HG02840 (cell line): ENCODE results near the gene PCDHGB3.
"Not testable (repeated sequence)": the region's sequence is repeated elsewhere in the genome, so short reads cannot be mapped to it uniquely, and the experiment has no call there.

Source experiments
- ATAC-seq: cut with Tn5 transposase; IDR thresholded peaks from one replicate; pipeline ENCODE4 v1.9.1; 2021; ENCODE audit warnings: mild to moderate bottlenecking, moderate library complexity, moderate number of reproducible peaks; ENCODE audit not compliant: unreplicated experiment, low FRiP score

The PCDHGB3 gene

DNA sequence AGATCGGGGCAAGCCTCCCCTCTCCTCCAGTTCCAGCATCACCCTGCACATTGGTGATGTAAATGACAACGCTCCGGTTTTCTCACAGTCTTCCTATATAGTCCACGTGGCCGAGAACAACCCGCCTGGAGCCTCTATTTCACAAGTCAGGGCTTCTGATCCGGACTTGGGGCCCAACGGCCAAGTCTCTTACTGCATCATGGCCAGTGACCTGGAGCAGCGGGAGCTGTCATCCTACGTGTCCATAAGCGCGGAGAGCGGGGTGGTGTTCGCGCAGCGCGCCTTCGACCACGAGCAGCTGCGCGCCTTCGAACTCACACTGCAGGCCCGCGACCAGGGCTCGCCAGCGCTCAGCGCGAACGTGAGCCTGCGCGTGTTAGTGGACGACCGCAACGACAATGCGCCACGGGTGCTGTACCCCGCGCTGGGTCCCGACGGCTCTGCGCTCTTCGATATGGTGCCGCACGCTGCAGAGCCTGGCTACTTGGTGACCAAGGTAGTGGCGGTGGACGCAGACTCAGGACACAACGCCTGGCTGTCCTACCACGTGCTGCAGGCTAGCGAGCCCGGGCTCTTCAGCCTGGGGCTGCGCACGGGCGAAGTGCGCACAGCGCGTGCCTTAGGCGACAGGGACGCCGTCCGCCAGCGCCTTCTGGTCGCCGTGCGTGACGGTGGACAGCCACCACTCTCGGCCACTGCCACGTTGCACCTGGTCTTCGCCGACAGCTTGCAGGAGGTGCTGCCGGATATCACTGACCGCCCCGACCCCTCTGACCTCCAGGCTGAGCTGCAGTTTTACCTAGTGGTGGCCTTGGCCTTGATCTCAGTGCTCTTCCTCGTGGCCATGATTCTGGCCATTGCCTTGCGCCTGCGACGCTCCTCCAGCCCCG, 19.4 kb downstream of the PCDHGB3 start:
- no peak for ATAC-seq

DNA sequence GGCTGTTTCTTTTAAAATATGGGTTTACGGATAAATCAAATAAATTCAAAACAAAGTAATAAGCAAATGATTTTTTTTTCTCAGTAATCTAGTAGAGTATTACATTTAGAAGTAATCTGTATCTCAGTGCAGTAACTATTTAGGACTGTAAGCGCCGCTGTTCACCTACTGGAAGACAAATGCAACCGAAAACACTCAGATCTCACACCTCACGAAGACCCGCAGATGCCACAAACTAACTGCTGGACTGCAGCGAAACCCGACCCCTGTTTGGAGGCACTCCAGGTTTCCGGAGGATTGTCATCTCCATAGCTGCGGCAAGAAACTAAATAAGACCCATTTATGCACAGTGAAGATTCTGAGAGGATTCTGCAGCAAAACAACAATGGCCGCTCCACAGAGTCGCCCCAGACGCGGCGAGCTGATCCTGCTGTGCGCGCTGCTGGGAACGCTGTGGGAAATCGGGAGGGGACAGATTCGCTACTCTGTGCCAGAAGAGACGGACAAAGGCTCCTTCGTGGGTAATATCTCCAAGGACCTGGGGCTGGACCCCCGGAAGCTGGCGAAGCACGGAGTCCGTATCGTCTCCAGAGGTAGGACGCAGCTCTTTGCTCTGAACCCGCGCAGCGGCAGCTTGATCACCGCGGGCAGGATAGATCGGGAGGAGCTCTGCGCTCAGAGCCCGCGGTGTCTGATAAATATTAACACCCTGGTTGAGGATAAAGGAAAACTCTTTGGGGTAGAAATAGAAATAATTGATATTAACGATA, 22.6 kb downstream of the PCDHGB3 start, which contains the start of gene PCDHGA8:
Gene PCDHGA8, plus strand, starts transcription at position 205 of the 770 bp plus-strand sequence. Its CDS starts 181 bp downstream, at position 386.
- ATAC-seq, result no peak

- no peak for ATAC-seq
Observed at GRCh38 chr5:141393267-141393666, 23.2 kb downstream of the PCDHGB3 start.

DNA sequence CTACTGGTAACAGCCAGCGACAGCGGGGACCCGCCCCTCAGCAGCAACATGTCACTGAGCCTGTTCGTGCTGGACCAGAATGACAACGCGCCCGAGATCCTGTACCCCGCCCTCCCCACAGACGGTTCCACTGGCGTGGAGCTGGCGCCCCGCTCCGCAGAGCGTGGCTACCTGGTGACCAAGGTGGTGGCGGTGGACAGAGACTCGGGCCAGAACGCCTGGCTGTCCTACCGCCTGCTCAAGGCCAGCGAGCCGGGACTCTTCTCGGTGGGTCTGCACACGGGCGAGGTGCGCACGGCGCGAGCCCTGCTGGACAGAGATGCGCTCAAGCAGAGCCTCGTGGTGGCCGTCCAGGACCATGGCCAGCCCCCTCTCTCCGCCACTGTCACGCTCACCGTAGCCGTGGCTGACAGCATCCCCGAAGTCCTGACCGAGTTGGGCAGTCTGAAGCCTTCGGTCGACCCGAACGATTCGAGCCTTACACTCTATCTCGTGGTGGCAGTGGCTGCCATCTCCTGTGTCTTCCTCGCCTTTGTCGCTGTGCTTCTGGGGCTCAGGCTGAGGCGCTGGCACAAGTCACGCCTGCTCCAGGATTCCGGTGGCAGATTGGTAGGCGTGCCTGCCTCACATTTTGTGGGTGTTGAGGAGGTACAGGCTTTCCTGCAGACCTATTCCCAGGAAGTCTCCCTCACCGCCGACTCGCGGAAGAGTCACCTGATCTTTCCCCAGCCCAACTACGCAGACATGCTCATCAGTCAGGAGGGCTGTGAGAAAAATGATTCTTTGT, 24.6 kb downstream of the PCDHGB3 start:
- ATAC-seq, result not testable (repeated sequence)

DNA sequence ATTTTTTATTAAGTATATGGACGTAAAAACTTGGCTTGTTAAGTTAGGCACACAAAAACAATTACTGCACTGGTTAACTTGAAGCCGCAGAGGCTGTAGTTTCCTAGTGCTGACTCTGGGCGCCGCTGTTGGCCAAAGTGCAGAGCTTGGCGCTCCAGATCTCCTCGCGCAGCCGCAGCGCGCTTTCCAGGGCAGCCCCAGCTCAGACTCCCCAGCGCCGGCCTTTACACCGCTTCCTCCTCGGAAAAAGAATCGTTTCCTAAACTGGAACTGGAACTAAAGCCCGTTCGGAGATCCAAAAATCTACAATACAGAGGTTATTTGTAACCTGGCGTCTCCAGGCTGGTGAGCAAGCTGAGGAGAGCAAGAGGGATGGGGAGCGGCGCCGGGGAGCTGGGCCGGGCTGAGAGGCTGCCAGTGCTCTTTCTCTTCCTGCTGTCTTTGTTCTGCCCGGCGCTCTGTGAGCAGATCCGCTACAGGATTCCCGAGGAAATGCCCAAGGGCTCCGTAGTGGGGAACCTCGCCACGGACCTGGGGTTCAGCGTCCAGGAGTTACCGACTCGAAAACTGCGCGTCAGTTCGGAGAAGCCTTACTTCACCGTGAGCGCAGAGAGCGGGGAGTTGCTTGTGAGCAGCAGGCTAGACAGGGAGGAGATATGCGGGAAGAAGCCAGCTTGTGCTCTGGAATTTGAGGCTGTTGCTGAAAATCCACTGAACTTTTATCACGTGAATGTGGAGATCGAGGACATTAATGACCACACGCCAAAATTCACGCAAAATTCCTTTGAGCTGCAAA, 27.9 kb downstream of the PCDHGB3 start, which contains the start of gene PCDHGB5:
Gene PCDHGB5, plus strand, starts transcription at position 192 of the 796 bp plus-strand sequence. Its CDS starts 181 bp downstream, at position 373.
- not testable (repeated sequence) for ATAC-seq

GRCh38 chr5:141398608-141399007, 28.6 kb downstream of the PCDHGB3 start:
- ATAC-seq, result no peak

DNA sequence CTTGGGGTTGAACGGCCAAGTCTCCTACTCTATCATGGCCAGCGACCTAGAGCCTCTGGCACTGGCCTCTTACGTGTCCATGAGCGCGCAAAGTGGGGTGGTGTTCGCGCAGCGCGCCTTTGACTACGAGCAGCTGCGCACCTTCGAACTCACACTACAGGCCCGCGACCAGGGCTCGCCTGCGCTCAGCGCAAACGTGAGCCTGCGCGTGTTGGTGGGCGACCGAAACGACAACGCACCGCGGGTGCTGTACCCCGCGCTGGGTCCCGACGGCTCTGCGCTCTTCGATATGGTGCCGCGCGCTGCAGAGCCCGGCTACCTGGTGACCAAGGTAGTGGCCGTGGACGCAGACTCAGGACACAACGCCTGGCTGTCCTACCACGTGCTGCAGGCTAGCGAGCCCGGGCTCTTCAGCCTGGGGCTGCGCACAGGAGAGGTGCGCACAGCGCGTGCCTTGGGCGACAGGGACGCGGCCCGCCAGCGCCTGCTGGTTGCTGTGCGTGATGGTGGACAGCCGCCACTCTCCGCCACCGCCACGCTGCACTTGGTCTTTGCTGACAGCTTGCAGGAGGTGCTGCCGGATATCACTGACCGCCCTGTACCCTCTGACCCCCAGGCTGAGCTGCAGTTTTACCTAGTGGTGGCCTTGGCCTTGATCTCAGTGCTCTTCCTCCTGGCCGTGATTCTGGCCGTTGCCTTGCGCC, 29.7 kb downstream of the PCDHGB3 start:
- ATAC-seq, result no peak

GRCh38 chr5:141402553-141403243, 32.7 kb downstream of the PCDHGB3 start, which contains the start of gene PCDHGA9:
Gene PCDHGA9 (plus strand): TSS chr5:141402778. CDS start chr5:141402953, 175 bp downstream.
- no peak for ATAC-seq

- ATAC-seq, result no peak
Observed at GRCh38 chr5:141403387-141403786, 33.3 kb downstream of the PCDHGB3 start.

- not testable (repeated sequence) for ATAC-seq
Observed at GRCh38 chr5:141407790-141408505, 37.9 kb downstream of the PCDHGB3 start, which contains the start of gene PCDHGB6. Gene PCDHGB6 (plus strand): TSS chr5:141408021. CDS start chr5:141408203, 182 bp downstream.

- no peak for ATAC-seq
Observed at GRCh38 chr5:141409598-141410306, 39.7 kb downstream of the PCDHGB3 start.

GRCh38 chr5:141411575-141411974, 41.5 kb downstream of the PCDHGB3 start:
- ATAC-seq, result no peak

GRCh38 chr5:141412854-141413539, 43.0 kb downstream of the PCDHGB3 start, which contains the start of gene PCDHGA10:
Gene PCDHGA10 (plus strand): TSS chr5:141412987. CDS start chr5:141413176, 189 bp downstream.
- peak; percentile 69 for ATAC-seq

GRCh38 chr5:141413540-141414069, 43.6 kb downstream of the PCDHGB3 start:
- ATAC-seq, result no peak

GRCh38 chr5:141414548-141415274, 44.7 kb downstream of the PCDHGB3 start:
- not testable (repeated sequence) for ATAC-seq
